H1 (cell line): ENCODE results near the gene KPNA4. TPM values are rescaled to one million over a fixed set of nuclear protein-coding genes. Genes with fewer than 3 reads are reported as not detected.

ENCODE experiments used
- polyA plus RNA-seq, 7 experiments: library from polyadenylated mRNA; depleted of rRNA in 3 of 7; stranded (reverse) in 5 of 7; unstranded in 2 of 7; fragments of >200 nt in 5 of 7; fragments of 200-250 nt in 2 of 7; gene quantifications; 1 replicate in 5 of 7; 2 replicates in 1 of 7; 4 replicates in 1 of 7; pipeline versions ENCODE4 v1.2.1 to v1.2.3, GENCODE V29; 2011 to 2013; ENCODE audit warnings: missing spikeins in 2 of 7, mixed read lengths in 2 of 7
- total RNA-seq: library from RNA; stranded (reverse); fragmentation: NEBNext Ultra II Directional; extraction: Animal tissue kit (Norgen Biotek cat#: 25700); gene quantifications from 2 replicates; pipeline ENCODE4 v1.2.1, GENCODE V29; 2021
- TF ChIP-seq, protein P1 (sequence below), 3 experiments: IDR thresholded peaks; 1 replicate in 2 of 3; 2 replicates in 1 of 3; pipeline versions ENCODE4 v1.5.1 to v1.6.1; 2011; ENCODE audit warnings: low read length in 3 of 3, mild to moderate bottlenecking in 3 of 3, inconsistent platforms in 2 of 3, low read depth in 1 of 3, moderate library complexity in 1 of 3; ENCODE audit not compliant: insufficient read depth in 1 of 3; ENCODE audit errors: control extremely low read depth in 1 of 3

The KPNA4 gene
- total and polyA plus RNA-seq, 2 of the 8 experiments (the other 6 are each of a cell fraction or from before 2014, with no cell fraction given): 13.2 to 81.9 TPM

DNA sequence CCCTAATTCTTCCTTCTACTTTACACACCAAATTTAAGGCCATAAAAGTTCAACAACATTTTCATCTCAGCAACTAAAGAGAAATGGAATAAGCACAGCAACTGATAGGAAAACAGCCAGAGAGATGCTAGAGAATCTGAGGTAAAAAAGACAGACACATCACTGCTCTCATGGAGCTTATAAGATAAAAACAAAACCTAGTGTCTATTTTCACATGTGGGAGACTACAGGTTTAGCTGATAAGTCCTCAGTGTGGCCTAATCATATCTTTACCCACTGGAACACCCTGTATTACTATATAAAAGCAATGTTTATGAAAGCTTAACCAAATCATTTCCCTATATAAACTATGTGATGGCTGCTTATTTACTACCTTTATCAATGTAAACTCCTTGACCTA, 33.0 kb downstream of the KPNA4 start (continued):
- TF ChIP-seq, protein P1, sequence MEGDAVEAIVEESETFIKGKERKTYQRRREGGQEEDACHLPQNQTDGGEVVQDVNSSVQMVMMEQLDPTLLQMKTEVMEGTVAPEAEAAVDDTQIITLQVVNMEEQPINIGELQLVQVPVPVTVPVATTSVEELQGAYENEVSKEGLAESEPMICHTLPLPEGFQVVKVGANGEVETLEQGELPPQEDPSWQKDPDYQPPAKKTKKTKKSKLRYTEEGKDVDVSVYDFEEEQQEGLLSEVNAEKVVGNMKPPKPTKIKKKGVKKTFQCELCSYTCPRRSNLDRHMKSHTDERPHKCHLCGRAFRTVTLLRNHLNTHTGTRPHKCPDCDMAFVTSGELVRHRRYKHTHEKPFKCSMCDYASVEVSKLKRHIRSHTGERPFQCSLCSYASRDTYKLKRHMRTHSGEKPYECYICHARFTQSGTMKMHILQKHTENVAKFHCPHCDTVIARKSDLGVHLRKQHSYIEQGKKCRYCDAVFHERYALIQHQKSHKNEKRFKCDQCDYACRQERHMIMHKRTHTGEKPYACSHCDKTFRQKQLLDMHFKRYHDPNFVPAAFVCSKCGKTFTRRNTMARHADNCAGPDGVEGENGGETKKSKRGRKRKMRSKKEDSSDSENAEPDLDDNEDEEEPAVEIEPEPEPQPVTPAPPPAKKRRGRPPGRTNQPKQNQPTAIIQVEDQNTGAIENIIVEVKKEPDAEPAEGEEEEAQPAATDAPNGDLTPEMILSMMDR (IDR thresholded peaks at IDR 0.05; ENCODE audit: control extremely low read depth in 1 of 3, insufficient read depth in 1 of 3, low read depth in 1 of 3, low read length in 3 of 3): no peak
- TF ChIP-seq, all 59 proteins: peak for 0
